Heart left ventricle (tissue), 16 donors: ENCODE data around the gene SPATA12. TPM values are rescaled to one million over a fixed set of nuclear protein-coding genes. Genes with fewer than 3 reads are reported as not detected.
A peak's percentile ranks its signal among the peaks of the same experiment; 100 is the strongest.

ENCODE experiments used
- ATAC-seq, 4 donors: fragments of 200-7000 bp; cut with Tn5 transposase; one replicate each; pipeline ENCODE4 v1.9.1; 2020 to 2022; ENCODE audit warnings: moderate library complexity in 4 of 4, mild to moderate bottlenecking in 3 of 4, moderate number of reproducible peaks in 1 of 4
- DNase-seq, 5 donors: peaks; one replicate each; pipeline ENCODE4 v3.0.0-alpha.2; 2020
- H3K27ac ChIP-seq, 12 donors: fragments of 200-600 bp; sonication (generic) in 4 of 12; one replicate each; pipeline versions ENCODE4 v1.5.0 to v1.8.0; 2016 to 2022; ENCODE audit warnings: mild to moderate bottlenecking in 2 of 12
- H3K27me3 ChIP-seq, 9 donors: fragments of 200-600 bp; sonication (generic) in 2 of 9; one replicate each; pipeline versions ENCODE4 v1.5.1 to v1.8.0; 2016 to 2022; ENCODE audit warnings: mild to moderate bottlenecking in 3 of 9
- H3K36me3 ChIP-seq, 9 donors: fragments of 200-600 bp; sonication (generic) in 2 of 9; one replicate each; pipeline versions ENCODE4 v1.5.0 to v1.8.0; 2018 to 2022; ENCODE audit warnings: mild to moderate bottlenecking in 2 of 9
- H3K4me1 ChIP-seq, 12 donors: fragments of 200-600 bp; sonication (generic) in 4 of 12; one replicate each; pipeline versions ENCODE4 v1.5.0 to v1.8.0; 2016 to 2022; ENCODE audit warnings: mild to moderate bottlenecking in 3 of 12
- H3K4me3 ChIP-seq, 12 donors: fragments of 200-600 bp; sonication (generic) in 4 of 12; one replicate each; pipeline versions ENCODE4 v1.5.0 to v1.8.0; 2017 to 2022; ENCODE audit warnings: mild to moderate bottlenecking in 9 of 12, moderate library complexity in 4 of 12
- H3K9me3 ChIP-seq, 12 donors: fragments of 200-600 bp; sonication (generic) in 4 of 12; one replicate each; pipeline versions ENCODE4 v1.5.0 to v1.8.0; 2016 to 2022; ENCODE audit warnings: mild to moderate bottlenecking in 1 of 12
- POLR2A ChIP-seq, 2 donors: fragments of 450-650 bp; IDR thresholded peaks; one replicate each; pipeline ENCODE4 v1.6.1; 2017; ENCODE audit warnings: antibody characterized with exemption in 2 of 2, mild to moderate bottlenecking in 2 of 2, moderate library complexity in 2 of 2
- WGBS, 4 donors: extraction: QIAGEN DNeasy Blood & Tissue Kit in 2 of 4; methylation state at CpG; one replicate each; pipeline versions ENCODE4 v1.1.5 to v1.1.7; 2013 to 2018; 5-methylcytosine and 5-hydroxymethylcytosine counted together
- intact Hi-C, 10 donors: fragments of 100-400 bp; cut with DNase I; formaldehyde crosslinking; loops; one replicate each; pipeline versions ENCODE4 v1.11.1 to v1.14.2; 2022
- polyA plus RNA-seq, 2 donors: library from polyadenylated mRNA; stranded (reverse); fragments of 200-250 nt; gene quantifications; one replicate each; pipeline ENCODE4 v1.2.3, GENCODE V29; 2013
- total RNA-seq, 9 donors: library from RNA; depleted of rRNA in 2 of 9; stranded (reverse); fragments of >200 nt in 2 of 9; fragmentation: NEBNext Ultra II Directional in 3 of 9; extraction: Animal tissue kit (Norgen Biotek cat#: 25700) in 3 of 9; gene quantifications; one replicate each; pipeline versions ENCODE4 v1.1.0 to v1.2.4, GENCODE V29; 2016 to 2023
- TF ChIP-seq, protein P1 (sequence below), 12 donors: fragments of 200-600 bp; sonication (generic) in 4 of 12; IDR thresholded peaks; one replicate each; pipeline versions ENCODE4 v1.5.0 to v1.8.0; 2018 to 2022; ENCODE audit warnings: antibody characterized with exemption in 12 of 12, mild to moderate bottlenecking in 5 of 12
- donor health status: ischemic (EF 13 %, LVEDD 7.1; RV severe dilation, severe dysfunction).
- donor health status: healthy with polysubstance abuse.
- donor health status: DM: no; HTN: yes; CAD: no.
- donor health status: DM: no; HTN: no; CAD: no.
- donor health status: ischemic (EF 25% LVEDD 6.9; RV normal size, moderate dysfunction).
- donor health status: ischemic (EF 25% LVEDD 5.7; RV mildly dilated, moderate dysfunction).
- donor health status: healthy.
- donor health status: DM: yes; HTN: yes; CAD: no.
- donor health status: ischemic (EF 35%, LVEDD 5.7; RV mildly dilated, moderate dysfunction).
- donor health status: nonischemic (EF 11% LVEDD 7.7; RV severe dilation, severe dysfunction).
- donor health status: DM: yes; HTN: yes; CAD: no.
- donor health status: PGD.
- donor health status: ischemic (EF 29% LVEDD 5.4; RV normal size, mild dysfunction).
- donor health status: nonischemic (EF 23%, LVEDD 6.1; RV moderate dilation, normal function).

The SPATA12 gene
- total and polyA plus RNA-seq, 11 donors = 0.04 to 0.20 TPM; not detected in 9

DNA sequence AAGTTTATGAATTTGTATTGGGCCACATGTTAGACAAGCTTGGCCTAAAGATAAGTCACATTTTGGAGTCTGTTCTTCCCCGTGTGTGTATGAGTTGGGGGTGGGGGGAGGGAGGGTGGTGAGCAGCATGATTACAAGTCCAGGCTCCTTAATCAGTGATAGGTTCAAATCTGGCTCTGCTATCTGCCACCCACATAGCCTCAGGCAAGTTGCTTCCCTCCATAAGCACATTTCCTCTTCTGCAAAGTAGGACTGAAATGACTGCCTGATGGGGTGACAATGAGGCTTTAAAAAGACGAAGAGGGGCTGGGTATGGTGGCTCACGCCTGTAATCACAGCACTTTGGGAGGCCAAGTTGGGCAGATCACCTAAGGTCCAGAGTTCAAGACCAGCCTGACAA is 1.1 kb upstream of the SPATA12 start:
- no peaks in the 10 kb centered on the region for H3K27me3 ChIP-seq
- WGBS, 4 donors = 74 to 80% (median 77%) methylated on average over 3 of the region's 3 CpGs
- no peak for ATAC-seq
- DNase-seq = no peak
- H3K27ac ChIP-seq = peak overlapping the region in 1 of 12 donors; percentile 77
- intact Hi-C loops = no loop called here
- H3K4me1 ChIP-seq = peaks cover 0 to 42% (median 8%) of the 10 kb centered on the region in 12 donors
- H3K36me3 ChIP-seq = no peaks in the 10 kb centered on the region
- H3K9me3 ChIP-seq = no peaks in the 10 kb centered on the region
- H3K4me3 ChIP-seq = no peak overlapping the region
- TF ChIP-seq, protein P1, sequence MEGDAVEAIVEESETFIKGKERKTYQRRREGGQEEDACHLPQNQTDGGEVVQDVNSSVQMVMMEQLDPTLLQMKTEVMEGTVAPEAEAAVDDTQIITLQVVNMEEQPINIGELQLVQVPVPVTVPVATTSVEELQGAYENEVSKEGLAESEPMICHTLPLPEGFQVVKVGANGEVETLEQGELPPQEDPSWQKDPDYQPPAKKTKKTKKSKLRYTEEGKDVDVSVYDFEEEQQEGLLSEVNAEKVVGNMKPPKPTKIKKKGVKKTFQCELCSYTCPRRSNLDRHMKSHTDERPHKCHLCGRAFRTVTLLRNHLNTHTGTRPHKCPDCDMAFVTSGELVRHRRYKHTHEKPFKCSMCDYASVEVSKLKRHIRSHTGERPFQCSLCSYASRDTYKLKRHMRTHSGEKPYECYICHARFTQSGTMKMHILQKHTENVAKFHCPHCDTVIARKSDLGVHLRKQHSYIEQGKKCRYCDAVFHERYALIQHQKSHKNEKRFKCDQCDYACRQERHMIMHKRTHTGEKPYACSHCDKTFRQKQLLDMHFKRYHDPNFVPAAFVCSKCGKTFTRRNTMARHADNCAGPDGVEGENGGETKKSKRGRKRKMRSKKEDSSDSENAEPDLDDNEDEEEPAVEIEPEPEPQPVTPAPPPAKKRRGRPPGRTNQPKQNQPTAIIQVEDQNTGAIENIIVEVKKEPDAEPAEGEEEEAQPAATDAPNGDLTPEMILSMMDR (IDR thresholded peaks at IDR 0.05) = no peak
- no peak for TF ChIP-seq POLR2A (IDR thresholded peaks at IDR 0.05)

DNA sequence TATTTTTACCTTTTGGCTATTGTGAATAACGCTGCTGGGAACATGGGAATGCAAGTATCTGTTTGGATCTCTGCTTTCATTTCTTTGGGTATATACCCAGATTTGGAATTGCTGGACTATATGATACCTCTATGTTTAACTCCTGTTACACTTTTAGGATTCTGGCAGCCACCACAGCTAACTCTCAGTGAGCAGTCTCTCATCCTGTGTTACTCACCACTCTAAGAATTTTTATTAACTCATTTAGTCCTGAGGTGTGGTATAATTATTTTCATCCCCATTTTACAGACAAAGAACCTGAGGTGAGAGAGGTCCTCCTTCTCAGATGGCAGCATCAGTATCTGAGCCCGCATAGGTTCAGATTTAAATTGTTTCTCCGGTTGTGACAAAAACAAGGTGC is 1.1 kb downstream of the SPATA12 start:
- Histone ChIP-seq H3K4me3 (no peak overlapping the region), H3K36me3 (no peaks in the 10 kb centered on the region), H3K9me3 (no peaks in the 10 kb centered on the region), H3K27ac (peak overlapping the region in 3 of 12 donors; percentile 38 to 77 (median 61)), H3K4me1 (peaks cover 0 to 44% (median 8%) of the 10 kb centered on the region in 12 donors), H3K27me3 (no peaks in the 10 kb centered on the region)
- DNase-seq (no peak), ATAC-seq (no peak)
- WGBS, 4 donors = 92 to 97% (median 94%) methylated on average over 3 of the region's 3 CpGs
- TF ChIP-seq POLR2A (IDR thresholded peaks at IDR 0.05) = no peak
- TF ChIP-seq, protein P1 (IDR thresholded peaks at IDR 0.05) = no peak
- intact Hi-C loops = loop anchor here in 1 of 10 donors (10.0 kb wide), 1 partner anchor 57 kb away; no protein-coding TSS in a partner anchor

DNA sequence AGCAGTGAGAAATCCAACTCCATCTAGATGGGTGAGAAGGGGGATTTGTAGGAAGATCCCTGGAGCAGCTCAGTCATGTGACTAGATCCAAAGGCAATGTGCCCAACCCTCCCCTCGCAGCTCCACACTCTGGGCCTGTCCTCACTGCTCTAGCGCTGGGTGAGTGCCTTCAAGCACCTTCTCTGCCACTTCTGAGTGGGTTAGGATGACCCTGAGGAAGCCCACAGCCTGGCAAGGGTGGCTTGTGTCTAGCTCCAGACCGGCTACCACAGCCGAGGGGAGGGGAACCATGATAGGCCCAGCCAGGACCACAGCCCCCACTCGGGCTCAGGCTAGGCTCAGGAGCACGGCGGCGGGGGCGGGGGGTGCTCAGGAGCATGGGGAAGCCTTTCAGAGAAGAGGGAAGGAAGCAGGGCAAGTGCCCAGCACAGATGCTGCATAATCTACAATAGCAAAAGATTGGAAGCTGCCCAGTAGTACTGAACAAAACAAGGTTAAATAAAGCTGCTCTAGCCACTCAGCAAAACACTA is 1.7 kb downstream of the SPATA12 start:
- DNase-seq (peak in 2 of 5 donors; percentile 16 to 29), ATAC-seq (peak in 3 of 4 donors; percentile 24 to 61 (median 59))
- H3K27ac ChIP-seq = peak overlapping the region in 6 of 12 donors; percentile 30 to 77 (median 51)
- H3K27me3 ChIP-seq = no peaks in the 10 kb centered on the region
- TF ChIP-seq POLR2A (IDR thresholded peaks at IDR 0.05) = no peak
- TF ChIP-seq, protein P1 (IDR thresholded peaks at IDR 0.05) = no peak
- no peaks in the 10 kb centered on the region for H3K9me3 ChIP-seq
- H3K4me3 ChIP-seq = no peak overlapping the region
- intact Hi-C loops = loop anchor here in 1 of 10 donors (10.0 kb wide), 1 partner anchor 57 kb away; no protein-coding TSS in a partner anchor
- H3K36me3 ChIP-seq = no peaks in the 10 kb centered on the region
- 23 to 34% (median 26%) methylated on average over 7 to 9 of the region's 9 CpGs for WGBS, 4 donors
- peaks cover 0 to 44% (median 8%) of the 10 kb centered on the region in 12 donors for H3K4me1 ChIP-seq

DNA sequence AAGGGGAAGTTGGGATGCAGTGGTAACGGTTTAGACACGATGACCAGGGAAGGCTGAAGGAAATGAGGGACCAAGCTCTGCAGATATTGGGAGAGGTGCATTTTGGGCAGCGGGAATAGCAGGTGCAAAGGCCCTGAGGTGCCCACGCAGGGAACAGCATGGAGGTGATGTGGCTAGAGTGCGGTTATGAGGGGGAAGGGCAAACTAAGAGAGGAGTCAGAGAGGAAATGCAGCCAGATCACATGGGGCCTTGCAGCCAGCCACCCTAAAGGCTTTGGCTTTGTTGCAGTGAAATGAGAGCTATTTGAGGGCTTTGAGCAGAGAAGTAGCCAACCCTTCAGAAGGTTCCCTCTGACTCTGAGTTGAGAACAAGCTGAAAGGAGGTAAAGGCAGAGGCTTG is 2.6 kb downstream of the SPATA12 start:
- DNase-seq = no peak
- intact Hi-C loops = loop anchor here in 1 of 10 donors (10.0 kb wide), 1 partner anchor 58 kb away; no protein-coding TSS in a partner anchor
- H3K27me3 ChIP-seq = no peaks in the 10 kb centered on the region
- no peak for TF ChIP-seq POLR2A (IDR thresholded peaks at IDR 0.05)
- TF ChIP-seq, protein P1 (IDR thresholded peaks at IDR 0.05) = no peak
- H3K27ac ChIP-seq = peak overlapping the region in 2 of 12 donors; percentile 62 to 77
- H3K4me1 ChIP-seq = peaks cover 0 to 46% (median 10%) of the 10 kb centered on the region in 12 donors
- no peaks in the 10 kb centered on the region for H3K36me3 ChIP-seq
- ATAC-seq = no peak
- WGBS, 4 donors = 89 to 91% (median 90%) methylated on average over 5 of the region's 5 CpGs
- no peaks in the 10 kb centered on the region for H3K9me3 ChIP-seq
- H3K4me3 ChIP-seq = no peak overlapping the region
